HG02943 (cell line): Measurements from ENCODE around the gene SEC24C.
"Not testable (repeated sequence)": the region's sequence is repeated elsewhere in the genome, so short reads cannot be mapped to it uniquely, and the experiment has no call there.

Experiments used
- ATAC-seq: cut with Tn5 transposase; IDR thresholded peaks from one replicate; pipeline ENCODE4 v1.9.1; 2021; ENCODE audit warnings: mild to moderate bottlenecking, low read depth, moderate library complexity; ENCODE audit not compliant: unreplicated experiment

The SEC24C gene

GRCh38 chr10:73768881-73769280, 24.7 kb downstream of the SEC24C start:
- no peak for ATAC-seq

- no peak for ATAC-seq
Measured at GRCh38 chr10:73769396-73769795, 25.2 kb downstream of the SEC24C start.

- ATAC-seq = peak; percentile 37
Measured at GRCh38 chr10:73771722-73772280, 27.6 kb downstream of the SEC24C start.

- peak; percentile 65 for ATAC-seq
Measured at GRCh38 chr10:73772281-73773151, 28.3 kb downstream of the SEC24C start.

- no peak for ATAC-seq
Measured at GRCh38 chr10:73773152-73773879, 29.1 kb downstream of the SEC24C start.

GRCh38 chr10:73774637-73775036, 30.5 kb downstream of the SEC24C start:
- no peak for ATAC-seq

- no peak for ATAC-seq
Measured at GRCh38 chr10:73779018-73779417, 34.8 kb downstream of the SEC24C start.

GRCh38 chr10:73779539-73780197, 35.5 kb downstream of the SEC24C start:
- no peak for ATAC-seq

GRCh38 chr10:73780301-73780700, 36.1 kb downstream of the SEC24C start:
- ATAC-seq = no peak

GRCh38 chr10:73780966-73781365, 36.8 kb downstream of the SEC24C start:
- no peak for ATAC-seq

GRCh38 chr10:73781548-73781878, 37.3 kb downstream of the SEC24C start:
- peak; percentile 3 for ATAC-seq

- peak; percentile 45 for ATAC-seq
Measured at GRCh38 chr10:73781879-73782748, 37.9 kb downstream of the SEC24C start, which contains the start of gene CHCHD1. Gene CHCHD1 (plus strand): TSS chr10:73782048. CDS start chr10:73782076, 28 bp downstream.

- ATAC-seq = no peak
Measured at GRCh38 chr10:73782749-73783085, 38.5 kb downstream of the SEC24C start.

GRCh38 chr10:73785211-73785720, 41.1 kb downstream of the SEC24C start, which contains the start of gene ZSWIM8:
Gene ZSWIM8 (plus strand): TSS chr10:73785606. CDS start chr10:73785879, 273 bp downstream.
- peak; percentile 72 for ATAC-seq

GRCh38 chr10:73785721-73786511, 41.7 kb downstream of the SEC24C start:
- ATAC-seq = peak; percentile 18

GRCh38 chr10:73786512-73786885, 42.3 kb downstream of the SEC24C start:
- ATAC-seq = no peak

GRCh38 chr10:73787031-73787800, 43.0 kb downstream of the SEC24C start:
- ATAC-seq = not testable (repeated sequence)
